GM23338 (cell line): ENCODE results near the gene DYNLT4. TPM values are rescaled to one million over a fixed set of nuclear protein-coding genes. Genes with fewer than 3 reads are reported as not detected.
A peak's percentile ranks its signal among the peaks of the same experiment; 100 is the strongest.

ENCODE experiments used
- ATAC-seq: fragments of 200-7000 bp; cut with Tn5 transposase; 3 replicates; pipeline ENCODE4 v1.9.1; 2020
- DNase-seq: peaks from one replicate; pipeline ENCODE4 v3.0.0-alpha.2; 2015; ENCODE audit warnings: low spot score
- H2AFZ ChIP-seq: fragments of 200-600 bp; sonication (generic); 2 replicates; pipeline ENCODE4 v1.8.0; 2016; ENCODE audit warnings: antibody characterized with exemption, mild to moderate bottlenecking, moderate library complexity
- H3F3A ChIP-seq: fragments of 200-600 bp; sonication (generic); replicated peaks from 2 replicates; pipeline ENCODE4 v1.8.0; 2017; ENCODE audit warnings: antibody characterized with exemption, mixed run types, low read depth
- H3K27ac ChIP-seq: fragments of 200-600 bp; sonication (generic); 2 replicates; pipeline ENCODE4 v1.6.1; 2016; ENCODE audit warnings: low read depth
- H3K27me3 ChIP-seq: fragments of 200-600 bp; sonication (generic); 2 replicates; pipeline ENCODE4 v1.8.0; 2016; ENCODE audit warnings: mild to moderate bottlenecking, mixed run types, moderate library complexity; ENCODE audit not compliant: insufficient read depth
- H3K36me3 ChIP-seq: fragments of 200-600 bp; sonication (generic); 2 replicates; pipeline ENCODE4 v1.8.0; 2016; ENCODE audit warnings: mild to moderate bottlenecking; ENCODE audit not compliant: insufficient read depth
- H3K4me1 ChIP-seq: fragments of 200-600 bp; sonication (generic); 2 replicates; pipeline ENCODE4 v1.8.0; 2016; ENCODE audit warnings: mild to moderate bottlenecking, moderate library complexity; ENCODE audit not compliant: insufficient read depth
- H3K4me2 ChIP-seq: fragments of 200-600 bp; sonication (generic); 2 replicates; pipeline ENCODE4 v1.7.1; 2017; ENCODE audit warnings: mixed run types
- H3K4me3 ChIP-seq: fragments of 200-600 bp; sonication (generic); 2 replicates; pipeline ENCODE4 v1.6.1; 2016; ENCODE audit warnings: mixed run types
- H3K79me2 ChIP-seq: fragments of 200-600 bp; sonication (generic); replicated peaks from 2 replicates; pipeline ENCODE4 v1.8.0; 2017; ENCODE audit warnings: mild to moderate bottlenecking; ENCODE audit not compliant: insufficient read depth
- H3K9me2 ChIP-seq: fragments of 200-600 bp; sonication (generic); 2 replicates; pipeline ENCODE4 v1.8.0; 2017; ENCODE audit not compliant: insufficient read depth
- H4K20me1 ChIP-seq: fragments of 200-600 bp; sonication (generic); replicated peaks from 2 replicates; pipeline ENCODE4 v1.8.0; 2017; ENCODE audit warnings: mild to moderate bottlenecking; ENCODE audit not compliant: insufficient read depth
- H3K27ac Mint-ChIP-seq: 2 replicates; pipeline ENCODE4 v1.8.0; 2020; ENCODE audit warnings: inconsistent platforms, mild to moderate bottlenecking, moderate library complexity, mixed read lengths
- H3K27me3 Mint-ChIP-seq: 3 replicates; pipeline ENCODE4 v1.8.0; 2022; ENCODE audit warnings: low read depth, mild to moderate bottlenecking, moderate library complexity, mixed read lengths, inconsistent platforms; ENCODE audit not compliant: insufficient read depth, poor library complexity
- H3K36me3 Mint-ChIP-seq: 3 replicates; pipeline ENCODE4 v1.8.0; 2021; ENCODE audit warnings: low read depth, mild to moderate bottlenecking, inconsistent platforms, moderate library complexity, mixed read lengths
- H3K4me1 Mint-ChIP-seq: 3 replicates; pipeline ENCODE4 v1.8.0; 2020; ENCODE audit warnings: mild to moderate bottlenecking, inconsistent platforms, mixed read lengths
- H3K4me3 Mint-ChIP-seq: 3 replicates; pipeline ENCODE4 v1.8.0; 2021; ENCODE audit warnings: moderate library complexity, mild to moderate bottlenecking, inconsistent platforms, mixed read lengths
- H3K9me3 Mint-ChIP-seq: 3 replicates; pipeline ENCODE4 v1.8.0; 2020; ENCODE audit warnings: moderate library complexity, mild to moderate bottlenecking, inconsistent platforms, mixed read lengths
- CREB1 ChIP-seq: fragments of 250-450 bp; sonication (Bioruptor Pico); IDR thresholded peaks from 2 replicates; pipeline ENCODE4 v1.5.0; 2020; ENCODE audit warnings: low read depth, mild to moderate bottlenecking, moderate library complexity
- EZH2 ChIP-seq: fragments of 200-600 bp; sonication (generic); IDR thresholded peaks from one replicate; pipeline ENCODE4 v1.8.0; 2017; ENCODE audit warnings: antibody characterized with exemption, mild to moderate bottlenecking, low read depth; ENCODE audit not compliant: unreplicated experiment
- EZH2phosphoT487 ChIP-seq: fragments of 200-600 bp; sonication (generic); IDR thresholded peaks from one replicate; pipeline ENCODE4 v1.8.1; 2018; ENCODE audit warnings: antibody characterized with exemption; ENCODE audit not compliant: unreplicated experiment
- JUNB ChIP-seq: IDR thresholded peaks from one replicate; pipeline ENCODE4 v1.6.1; 2016; ENCODE audit warnings: antibody characterized with exemption; ENCODE audit not compliant: unreplicated experiment
- NANOG ChIP-seq: IDR thresholded peaks from 2 replicates; pipeline ENCODE4 v1.6.1; 2016; ENCODE audit warnings: antibody characterized with exemption, borderline replicate concordance
- STAT1 ChIP-seq: IDR thresholded peaks from one replicate; pipeline ENCODE4 v1.6.1; 2016; ENCODE audit warnings: antibody characterized with exemption; ENCODE audit not compliant: unreplicated experiment
- ZNF114 ChIP-seq: fragments of 250-450 bp; sonication (Bioruptor Pico); IDR thresholded peaks from 2 replicates; pipeline ENCODE4 v1.5.0; 2020; ENCODE audit warnings: mild to moderate bottlenecking, moderate library complexity
- ZNF331 ChIP-seq: fragments of 250-450 bp; sonication (Bioruptor Pico); IDR thresholded peaks from 2 replicates; pipeline ENCODE4 v1.5.0; 2020; ENCODE audit warnings: low read depth, mild to moderate bottlenecking, moderate library complexity
- polyA plus RNA-seq: library from polyadenylated mRNA; unstranded; fragments of >200 nt; fragmentation: Nextera tagmentation; extraction: Ambion mirVana; gene quantifications from 2 replicates; pipeline ENCODE4 v1.2.1, GENCODE V29; 2016
- total RNA-seq: library from RNA; depleted of rRNA; stranded (reverse); fragments of >200 nt; shearing (Covaris generic); gene quantifications from 2 replicates; pipeline ENCODE4 v1.2.3, GENCODE V29; 2014
- TF ChIP-seq, protein P1 (sequence below): IDR thresholded peaks from one replicate; pipeline ENCODE4 v1.6.1; 2018; ENCODE audit warnings: antibody characterized with exemption; ENCODE audit not compliant: unreplicated experiment
- TF ChIP-seq, protein P2 (sequence below): IDR thresholded peaks from 2 replicates; pipeline ENCODE4 v1.6.1; 2016; ENCODE audit warnings: antibody characterized with exemption

Gene DYNLT4
- total and polyA plus RNA-seq, 2 experiments from 2014 or later = 0.73 TPM; not detected in 1

DNA sequence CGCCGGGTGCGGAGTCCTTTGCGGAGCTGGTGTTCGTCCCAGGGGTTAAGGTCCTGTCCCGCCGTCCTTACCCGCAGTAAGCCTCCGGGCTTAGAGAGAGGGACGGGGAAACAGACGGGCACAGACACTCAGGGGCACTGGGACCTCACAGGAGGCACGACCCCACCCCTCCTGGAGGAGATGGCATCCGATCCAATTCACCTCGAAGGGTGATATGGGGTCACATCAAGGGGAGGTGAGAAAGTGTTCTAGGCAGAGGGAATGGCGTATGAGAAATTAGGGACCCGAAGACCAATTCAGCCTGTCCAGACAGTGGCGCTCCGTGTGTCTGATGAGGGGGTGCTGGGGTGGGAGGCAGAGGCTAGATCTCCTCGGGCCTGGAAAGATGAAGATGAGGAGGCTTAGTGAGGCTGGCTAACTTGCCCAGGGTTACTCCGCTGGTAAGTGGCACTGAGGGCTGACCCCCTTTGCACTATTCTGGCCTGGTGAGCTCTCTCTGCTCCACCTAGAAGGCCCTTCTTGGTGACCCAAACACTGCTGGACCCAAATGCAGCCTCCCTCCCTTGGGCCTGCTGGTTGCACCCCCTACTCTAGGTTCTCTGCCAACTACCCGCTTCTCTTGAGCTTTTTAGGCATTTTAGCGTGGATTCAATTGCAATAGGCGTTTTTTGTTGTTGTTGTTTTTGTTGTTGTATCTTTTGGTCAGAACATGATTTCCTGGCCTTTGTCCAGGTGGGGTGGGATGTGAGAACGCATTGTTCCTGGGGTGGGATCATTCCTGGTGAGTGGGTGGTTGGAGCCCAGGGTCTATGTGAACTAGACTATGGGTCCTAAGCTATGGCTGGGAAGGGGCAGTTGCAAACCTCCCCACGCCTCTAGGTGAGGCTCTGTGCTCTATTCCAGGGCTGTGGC, 13.4 kb upstream of the DYNLT4 start:
- H3K36me3 Mint-ChIP-seq = no peaks in the 10 kb centered on the region; the same call in 2 of the 3 replicates
- Histone ChIP-seq H3K4me3 (peak overlapping the region; percentile 53), H3K27ac (no peak overlapping the region), H4K20me1 (no peaks in the 10 kb centered on the region), H3K4me2 (peak overlapping the region; percentile 74), H3F3A (0 out of 2 replicates have a peak, but pooled peaks cover 6% of the 10 kb centered on the region), H3K27me3 (no peaks in the 10 kb centered on the region), H3K4me1 (peaks cover 9% of the 10 kb centered on the region), H3K36me3 (no peaks in the 10 kb centered on the region), H3K79me2 (no peaks in the 10 kb centered on the region), H2AFZ (peak overlapping the region; percentile 0; the same call in 1 of the 2 replicates), H3K9me2 (no peaks in the 10 kb centered on the region)
- H3K4me1 Mint-ChIP-seq = peaks cover 12% of the 10 kb centered on the region
- H3K27ac Mint-ChIP-seq = peak overlapping the region; percentile 100
- DNase-seq = no peak
- H3K4me3 Mint-ChIP-seq = peak overlapping the region; percentile 82
- TF ChIP-seq JUNB (no peak), STAT1 (no peak), NANOG (no peak), CREB1 (CRISPR knock-in tag) (no peak)
- no peaks in the 10 kb centered on the region for H3K9me3 Mint-ChIP-seq
- ATAC-seq = peak; percentile 19
- H3K27me3 Mint-ChIP-seq = peaks cover 20% of the 10 kb centered on the region

DNA sequence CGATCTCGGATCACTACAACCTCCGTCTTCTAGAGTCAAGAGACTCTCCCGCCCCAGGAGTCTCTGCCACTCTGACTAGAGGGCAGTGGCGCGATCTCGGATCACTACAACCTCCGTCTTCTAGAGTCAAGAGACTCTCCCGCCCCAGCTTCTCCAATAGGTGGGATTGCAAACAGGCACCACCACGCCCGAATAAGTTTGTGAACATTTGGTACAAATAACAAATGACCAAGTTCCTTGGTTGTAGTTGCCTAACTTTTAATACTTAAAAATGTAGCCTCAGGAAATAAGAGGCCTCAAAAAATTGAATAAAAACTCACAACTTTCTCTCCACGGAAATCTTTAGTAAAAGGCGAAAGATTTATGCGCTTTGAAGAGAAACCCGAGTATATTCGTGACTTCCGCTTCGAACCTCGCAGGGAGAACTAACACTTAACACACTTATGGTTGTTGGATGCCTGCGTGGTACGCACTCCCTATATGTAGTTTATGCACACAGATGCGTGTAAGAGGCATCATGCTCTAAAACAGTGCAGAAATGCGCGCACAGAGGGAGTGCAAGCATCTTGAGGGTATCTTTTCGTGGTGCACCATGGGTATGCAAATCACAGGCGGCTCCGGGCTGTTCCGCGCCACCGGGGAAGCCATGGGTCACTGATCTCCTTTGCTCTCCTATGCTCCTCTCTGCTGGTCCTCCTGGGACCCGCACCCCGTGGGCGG, 12.6 kb upstream of the DYNLT4 start:
- H2AFZ ChIP-seq = peak overlapping the region; percentile 0; the same call in 1 of the 2 replicates
- Mint-ChIP-seq H3K4me1 (peaks cover 18% of the 10 kb centered on the region), H3K27me3 (peaks cover 18% of the 10 kb centered on the region), H3K27ac (peak overlapping the region; percentile 100), H3K36me3 (no peaks in the 10 kb centered on the region; the same call in 2 of the 3 replicates), H3K4me3 (peak overlapping the region; percentile 82), H3K9me3 (no peaks in the 10 kb centered on the region)
- no peaks in the 10 kb centered on the region for H4K20me1 ChIP-seq
- DNase-seq (peak; percentile 94), ATAC-seq (peak; percentile 92)
- no peaks in the 10 kb centered on the region for H3K36me3 ChIP-seq
- peaks cover 12% of the 10 kb centered on the region for H3K4me1 ChIP-seq
- H3K4me3 ChIP-seq = peak overlapping the region; percentile 53
- H3K9me2 ChIP-seq = no peaks in the 10 kb centered on the region
- H3K79me2 ChIP-seq = no peaks in the 10 kb centered on the region
- H3F3A ChIP-seq = peaks cover 12% of the 10 kb centered on the region; the same call in 1 of the 2 replicates
- H3K27me3 ChIP-seq = no peaks in the 10 kb centered on the region
- H3K4me2 ChIP-seq = peak overlapping the region; percentile 74
- peak overlapping the region; percentile 83 for H3K27ac ChIP-seq
- TF ChIP-seq ZNF331 (CRISPR knock-in tag) = peak; percentile 27; the same call in 1 of the 2 replicates
- peak; percentile 91 for TF ChIP-seq ZNF114
- no peak for TF ChIP-seq NANOG
- TF ChIP-seq EZH2 = no peak
- no peak for TF ChIP-seq STAT1
- peak; percentile 48 for TF ChIP-seq CREB1 (CRISPR knock-in tag)
- TF ChIP-seq, protein P1, sequence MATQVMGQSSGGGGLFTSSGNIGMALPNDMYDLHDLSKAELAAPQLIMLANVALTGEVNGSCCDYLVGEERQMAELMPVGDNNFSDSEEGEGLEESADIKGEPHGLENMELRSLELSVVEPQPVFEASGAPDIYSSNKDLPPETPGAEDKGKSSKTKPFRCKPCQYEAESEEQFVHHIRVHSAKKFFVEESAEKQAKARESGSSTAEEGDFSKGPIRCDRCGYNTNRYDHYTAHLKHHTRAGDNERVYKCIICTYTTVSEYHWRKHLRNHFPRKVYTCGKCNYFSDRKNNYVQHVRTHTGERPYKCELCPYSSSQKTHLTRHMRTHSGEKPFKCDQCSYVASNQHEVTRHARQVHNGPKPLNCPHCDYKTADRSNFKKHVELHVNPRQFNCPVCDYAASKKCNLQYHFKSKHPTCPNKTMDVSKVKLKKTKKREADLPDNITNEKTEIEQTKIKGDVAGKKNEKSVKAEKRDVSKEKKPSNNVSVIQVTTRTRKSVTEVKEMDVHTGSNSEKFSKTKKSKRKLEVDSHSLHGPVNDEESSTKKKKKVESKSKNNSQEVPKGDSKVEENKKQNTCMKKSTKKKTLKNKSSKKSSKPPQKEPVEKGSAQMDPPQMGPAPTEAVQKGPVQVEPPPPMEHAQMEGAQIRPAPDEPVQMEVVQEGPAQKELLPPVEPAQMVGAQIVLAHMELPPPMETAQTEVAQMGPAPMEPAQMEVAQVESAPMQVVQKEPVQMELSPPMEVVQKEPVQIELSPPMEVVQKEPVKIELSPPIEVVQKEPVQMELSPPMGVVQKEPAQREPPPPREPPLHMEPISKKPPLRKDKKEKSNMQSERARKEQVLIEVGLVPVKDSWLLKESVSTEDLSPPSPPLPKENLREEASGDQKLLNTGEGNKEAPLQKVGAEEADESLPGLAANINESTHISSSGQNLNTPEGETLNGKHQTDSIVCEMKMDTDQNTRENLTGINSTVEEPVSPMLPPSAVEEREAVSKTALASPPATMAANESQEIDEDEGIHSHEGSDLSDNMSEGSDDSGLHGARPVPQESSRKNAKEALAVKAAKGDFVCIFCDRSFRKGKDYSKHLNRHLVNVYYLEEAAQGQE = no peak
- no peak for TF ChIP-seq EZH2phosphoT487
- TF ChIP-seq, protein P2, sequence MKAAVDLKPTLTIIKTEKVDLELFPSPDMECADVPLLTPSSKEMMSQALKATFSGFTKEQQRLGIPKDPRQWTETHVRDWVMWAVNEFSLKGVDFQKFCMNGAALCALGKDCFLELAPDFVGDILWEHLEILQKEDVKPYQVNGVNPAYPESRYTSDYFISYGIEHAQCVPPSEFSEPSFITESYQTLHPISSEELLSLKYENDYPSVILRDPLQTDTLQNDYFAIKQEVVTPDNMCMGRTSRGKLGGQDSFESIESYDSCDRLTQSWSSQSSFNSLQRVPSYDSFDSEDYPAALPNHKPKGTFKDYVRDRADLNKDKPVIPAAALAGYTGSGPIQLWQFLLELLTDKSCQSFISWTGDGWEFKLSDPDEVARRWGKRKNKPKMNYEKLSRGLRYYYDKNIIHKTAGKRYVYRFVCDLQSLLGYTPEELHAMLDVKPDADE = peak; percentile 90
